CD4-positive, alpha-beta T cell treated with Interleukin-15 for 1 hour (primary cell): ENCODE measurements around the gene KAT2A.
A peak's percentile ranks its signal among the peaks of the same experiment; 100 is the strongest.

Experiments used
- DNase-seq: peaks from one replicate; pipeline ENCODE4 v3.0.0-alpha.2; 2020

KAT2A gene

DNA sequence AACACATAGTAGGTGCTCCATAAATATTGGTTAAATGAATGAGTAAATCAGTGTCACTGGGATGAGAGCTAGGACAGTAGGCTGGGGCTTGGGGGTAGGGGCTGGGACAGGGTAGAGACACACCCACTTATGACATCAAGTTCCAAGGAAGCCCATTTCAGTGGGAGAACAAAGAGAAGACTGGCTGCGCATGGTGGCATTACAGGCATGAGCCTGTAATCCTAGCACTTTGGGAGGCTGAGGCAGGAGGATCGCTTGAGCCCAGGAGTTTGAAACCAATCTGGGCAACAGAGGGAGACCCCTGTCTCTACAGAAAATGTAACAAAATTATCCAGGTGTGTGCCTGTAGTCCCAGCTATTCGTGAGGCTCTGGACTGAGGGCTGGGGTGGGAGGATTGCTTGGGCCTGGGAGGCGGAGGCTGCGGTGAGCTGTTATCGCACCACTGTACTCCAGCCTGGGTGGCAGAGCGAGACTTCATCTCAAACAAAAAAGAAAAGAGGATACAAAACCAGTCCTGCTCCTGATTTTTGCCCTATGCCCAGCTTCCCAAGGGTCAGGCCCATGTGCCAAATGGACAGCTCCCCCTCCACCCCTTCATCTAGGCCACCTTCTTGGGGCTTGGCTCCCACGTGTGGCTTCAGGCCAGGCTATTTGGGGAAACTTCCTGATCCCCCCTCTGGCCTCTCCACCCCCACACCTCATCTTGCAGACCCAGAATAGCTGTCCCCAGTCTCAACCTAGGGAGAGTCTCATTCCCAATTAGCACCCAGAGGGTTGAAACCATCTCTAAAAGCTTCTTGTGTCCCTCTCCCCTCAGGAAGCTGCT, 30.0 kb downstream of the KAT2A start:
- DNase-seq: no peak

DNA sequence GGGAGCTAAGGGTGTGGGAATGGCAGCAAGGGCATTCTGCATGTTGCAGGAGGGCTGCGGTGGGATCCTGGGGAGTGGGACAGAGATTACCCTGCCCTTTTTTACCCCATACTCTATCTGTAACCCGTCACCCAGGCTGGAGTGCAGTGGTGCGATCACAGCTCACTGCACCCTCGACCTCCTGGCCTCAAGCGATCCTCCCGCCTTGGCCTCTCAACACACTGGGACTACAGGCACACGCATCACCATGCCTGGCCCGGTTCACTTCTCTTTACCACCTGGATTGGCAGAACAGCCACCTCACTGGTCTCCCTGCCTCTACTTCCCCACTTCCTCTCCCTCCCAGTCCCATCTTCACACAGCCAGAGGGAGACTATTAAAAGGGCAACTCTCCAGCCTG, 32.4 kb downstream of the KAT2A start:
- DNase-seq: no peak

DNA sequence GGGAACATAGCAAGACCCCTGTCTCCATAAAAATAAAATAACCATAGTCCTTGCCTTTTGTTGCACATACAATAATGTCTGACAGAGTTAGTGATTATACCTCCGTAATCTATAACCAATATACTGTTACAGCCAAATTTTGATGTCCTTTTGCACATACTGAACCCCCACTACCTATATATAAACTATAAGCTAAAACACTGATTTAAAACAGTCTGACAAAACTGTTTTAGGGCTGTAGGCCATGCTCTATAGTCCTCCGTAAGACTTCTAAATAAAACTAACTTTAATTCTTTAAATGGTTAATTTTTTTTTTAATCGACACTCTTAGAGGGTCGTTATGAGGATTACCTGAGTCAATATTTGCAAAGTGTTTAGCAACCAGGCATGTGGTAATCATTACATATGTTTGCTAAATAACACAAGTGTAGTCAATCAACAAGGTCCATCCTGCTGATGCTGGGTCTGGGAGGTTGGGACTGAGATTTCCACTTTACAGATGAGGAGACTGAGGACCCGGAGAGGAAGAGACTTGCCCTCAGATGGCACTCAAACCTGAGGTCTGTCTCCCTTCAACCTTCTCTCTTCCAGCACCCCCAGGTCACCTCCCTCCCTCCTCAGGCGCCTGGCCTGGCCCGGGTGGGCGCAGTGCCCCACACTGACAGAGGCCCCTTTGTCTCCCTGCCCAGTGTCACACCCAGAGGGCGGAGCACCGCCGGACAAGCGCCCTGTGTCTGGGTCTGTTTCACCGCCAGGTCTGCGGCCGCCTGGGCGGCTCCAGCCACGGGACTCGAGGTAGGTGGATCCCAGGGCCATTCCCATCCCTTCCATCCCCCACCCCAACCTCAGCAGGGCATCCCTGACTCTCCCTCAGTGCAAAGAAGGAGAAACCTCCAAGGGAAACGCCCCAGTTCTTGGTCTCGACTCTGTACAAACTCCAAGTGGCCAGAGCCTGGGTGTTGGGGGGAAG, 33.1 kb downstream of the KAT2A start:
- no peak for DNase-seq

DNA sequence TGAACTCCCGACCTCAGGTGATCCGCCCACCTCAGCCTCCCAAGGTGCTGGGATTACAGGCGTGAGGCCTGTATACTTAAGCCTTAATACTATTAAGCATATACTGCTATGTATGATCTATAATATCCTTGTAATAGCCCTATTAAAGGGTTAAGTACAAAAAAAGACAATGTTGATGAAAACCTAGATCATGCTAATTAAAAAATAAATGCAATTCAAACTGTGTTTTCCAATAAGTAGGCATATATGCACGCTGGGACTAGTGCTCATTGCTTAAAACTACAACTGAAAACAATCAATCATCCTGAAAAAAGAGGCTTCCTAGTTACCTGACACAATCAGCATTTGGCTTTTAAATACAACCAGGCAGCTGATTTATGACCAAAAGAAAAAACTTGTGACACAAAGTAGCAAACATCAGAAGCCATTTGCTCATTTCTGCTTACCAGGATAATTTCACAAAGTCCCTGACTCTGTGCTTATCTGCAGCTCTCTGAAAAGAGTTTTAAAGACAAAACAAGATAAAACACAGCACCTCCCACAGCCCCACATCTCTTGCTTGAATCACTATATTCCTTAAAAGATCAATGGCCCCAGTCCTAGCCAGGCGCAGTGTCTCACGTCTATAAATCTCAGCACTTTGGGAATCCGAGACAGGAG, 34.0 kb downstream of the KAT2A start:
- no peak for DNase-seq

DNA sequence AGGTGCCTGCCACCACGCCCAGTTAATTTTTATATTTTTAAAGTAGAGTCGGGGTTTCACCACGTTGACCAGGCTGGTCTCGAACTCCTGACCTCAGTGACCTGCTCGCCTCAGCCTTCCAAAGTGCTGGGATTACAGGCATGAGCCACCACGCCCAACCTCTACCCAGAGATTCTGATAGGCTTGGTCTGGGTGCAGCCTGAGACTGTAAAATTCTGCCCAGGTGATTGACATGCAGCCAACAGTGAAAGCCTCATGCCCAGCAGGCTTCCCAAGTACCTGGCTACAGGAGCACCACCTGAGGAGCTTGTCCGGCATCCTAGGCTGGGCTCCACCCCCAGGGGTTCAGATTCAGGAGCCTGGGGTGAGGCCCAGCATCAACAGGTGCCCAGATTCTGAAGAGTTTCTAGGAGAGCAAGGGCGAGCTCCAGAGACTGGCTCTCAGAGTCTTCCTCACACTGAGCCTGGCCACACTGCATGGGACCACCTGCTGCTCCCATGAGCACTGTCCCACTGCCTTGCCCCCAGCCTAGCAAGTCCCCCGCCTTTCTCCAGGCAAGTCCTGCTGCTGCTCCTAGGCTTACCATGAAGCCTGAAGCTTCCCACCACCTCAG, 39.5 kb downstream of the KAT2A start:
- no peak for DNase-seq

DNA sequence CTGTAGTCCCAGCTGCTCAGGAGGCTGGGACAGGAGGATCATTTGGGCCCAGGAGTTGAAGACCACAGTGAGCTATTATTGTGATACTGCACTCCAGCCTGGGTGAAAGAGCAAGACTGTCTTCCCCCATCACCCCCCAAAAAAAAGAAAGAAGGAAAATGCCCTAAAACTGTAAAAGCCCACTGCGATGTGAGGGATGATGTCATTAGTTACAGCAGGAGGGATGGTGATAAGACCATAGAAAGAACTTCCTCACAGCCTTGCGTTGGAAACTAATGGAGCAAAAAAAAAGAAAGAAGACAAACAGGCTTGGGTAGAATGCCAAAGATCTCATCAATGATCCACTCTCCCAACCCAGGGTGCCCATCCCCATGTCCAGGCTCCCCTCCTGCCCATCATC, 41.6 kb downstream of the KAT2A start:
- no peak for DNase-seq

DNA sequence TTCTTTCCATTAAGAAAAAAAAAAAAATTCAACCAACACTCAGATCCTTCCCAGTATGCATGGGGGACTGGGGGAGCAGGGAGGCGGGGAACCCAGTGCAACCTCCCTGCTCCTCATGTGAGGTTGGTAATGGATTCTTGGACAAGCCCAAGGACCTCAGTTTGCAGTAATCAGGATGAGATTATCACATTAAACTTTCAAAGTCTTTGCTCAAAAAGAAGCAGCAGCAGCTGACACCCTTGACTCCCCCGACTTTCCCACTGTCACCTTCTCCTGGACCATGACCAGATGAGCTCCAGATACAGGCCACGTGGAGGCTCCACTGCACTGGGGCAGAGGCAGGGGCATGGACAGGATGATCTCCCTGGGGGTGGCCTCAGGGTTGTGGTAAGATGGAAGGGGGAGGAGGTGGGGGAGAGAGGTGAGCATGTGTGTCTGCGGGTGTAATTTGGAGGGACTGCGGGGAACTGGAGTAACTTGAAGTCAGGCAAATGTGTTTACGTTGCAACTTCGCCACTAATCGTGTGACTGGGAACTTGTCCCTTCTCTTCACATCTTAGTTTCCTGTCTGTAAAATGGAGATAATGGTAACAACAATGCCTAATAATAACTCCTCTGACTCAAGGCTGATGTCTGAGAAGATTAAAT, 42.6 kb downstream of the KAT2A start:
- no peak for DNase-seq

DNA sequence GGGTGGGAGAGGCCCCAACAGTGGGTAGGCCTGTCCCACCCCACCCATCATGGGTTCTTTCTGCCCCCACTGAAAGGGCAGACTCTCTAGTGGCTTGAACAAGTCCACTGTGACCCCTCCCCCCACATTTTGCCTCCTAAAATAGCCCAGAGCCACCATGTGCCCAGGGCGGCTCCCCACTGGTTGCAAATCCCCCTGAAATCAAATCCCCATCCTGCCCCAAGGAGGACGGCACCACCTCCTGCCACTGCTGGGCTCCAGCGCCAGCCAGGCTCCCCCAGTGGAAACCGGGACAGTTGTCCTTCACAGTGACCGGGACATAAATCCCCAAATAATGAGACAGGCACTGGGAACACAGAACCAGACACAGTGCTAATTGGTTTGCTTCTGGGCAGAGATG, 43.4 kb downstream of the KAT2A start:
- DNase-seq: no peak

DNA sequence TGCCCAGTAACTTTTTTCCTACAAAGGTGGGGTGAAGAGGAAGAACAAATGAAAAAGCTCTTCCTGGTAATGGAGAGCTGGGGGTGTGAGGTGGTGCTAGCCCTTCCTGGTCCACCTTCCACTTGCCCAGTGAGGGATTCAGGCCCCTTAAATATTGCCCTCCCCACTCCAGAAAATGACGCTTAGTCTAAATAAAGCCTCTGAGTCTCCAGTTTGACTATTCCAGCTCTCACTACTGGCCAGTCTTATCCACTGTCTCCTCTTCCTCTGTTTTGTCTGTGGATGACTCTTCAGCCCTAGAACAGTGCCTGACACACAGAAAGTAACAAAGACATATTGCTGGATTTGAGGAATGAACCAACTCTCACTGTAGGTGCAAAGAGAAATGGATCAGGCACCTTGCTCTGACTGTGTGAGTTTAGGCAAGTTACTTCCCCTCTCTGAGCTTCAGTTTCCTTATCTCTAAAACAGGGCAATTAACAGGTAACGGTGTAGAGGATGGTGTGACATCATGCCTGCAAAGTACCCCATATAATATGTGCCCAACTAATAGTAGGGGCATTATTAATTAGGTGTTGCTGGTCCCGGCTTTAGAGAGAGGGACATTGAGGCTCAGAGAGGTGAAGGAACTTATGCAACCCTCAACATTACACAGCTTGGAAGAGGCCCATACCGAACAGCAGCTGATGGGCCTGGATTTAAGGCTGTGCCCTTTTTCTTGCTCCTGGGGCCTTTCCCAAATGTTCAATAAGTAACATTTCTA, 44.2 kb downstream of the KAT2A start:
- no peak for DNase-seq

DNA sequence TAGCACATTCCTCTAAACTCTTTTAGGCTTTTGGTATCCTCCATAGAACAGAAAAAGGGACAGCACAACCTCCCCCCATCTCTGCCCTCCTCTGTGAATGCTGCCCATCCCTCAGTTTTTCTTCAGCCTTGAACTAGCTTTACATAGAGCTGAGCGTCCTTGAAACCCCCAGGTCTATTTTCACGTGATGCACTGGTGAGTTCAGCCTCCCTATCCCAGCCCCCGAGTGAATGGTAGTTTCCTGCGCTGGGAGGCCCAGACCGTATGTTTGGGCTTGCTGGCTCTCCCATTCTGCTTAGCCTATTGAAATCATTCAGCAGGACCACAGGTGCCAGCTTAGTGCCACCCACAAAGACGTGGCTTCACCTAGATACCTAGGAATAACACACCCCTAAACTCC, 45.4 kb downstream of the KAT2A start:
- DNase-seq: no peak

DNA sequence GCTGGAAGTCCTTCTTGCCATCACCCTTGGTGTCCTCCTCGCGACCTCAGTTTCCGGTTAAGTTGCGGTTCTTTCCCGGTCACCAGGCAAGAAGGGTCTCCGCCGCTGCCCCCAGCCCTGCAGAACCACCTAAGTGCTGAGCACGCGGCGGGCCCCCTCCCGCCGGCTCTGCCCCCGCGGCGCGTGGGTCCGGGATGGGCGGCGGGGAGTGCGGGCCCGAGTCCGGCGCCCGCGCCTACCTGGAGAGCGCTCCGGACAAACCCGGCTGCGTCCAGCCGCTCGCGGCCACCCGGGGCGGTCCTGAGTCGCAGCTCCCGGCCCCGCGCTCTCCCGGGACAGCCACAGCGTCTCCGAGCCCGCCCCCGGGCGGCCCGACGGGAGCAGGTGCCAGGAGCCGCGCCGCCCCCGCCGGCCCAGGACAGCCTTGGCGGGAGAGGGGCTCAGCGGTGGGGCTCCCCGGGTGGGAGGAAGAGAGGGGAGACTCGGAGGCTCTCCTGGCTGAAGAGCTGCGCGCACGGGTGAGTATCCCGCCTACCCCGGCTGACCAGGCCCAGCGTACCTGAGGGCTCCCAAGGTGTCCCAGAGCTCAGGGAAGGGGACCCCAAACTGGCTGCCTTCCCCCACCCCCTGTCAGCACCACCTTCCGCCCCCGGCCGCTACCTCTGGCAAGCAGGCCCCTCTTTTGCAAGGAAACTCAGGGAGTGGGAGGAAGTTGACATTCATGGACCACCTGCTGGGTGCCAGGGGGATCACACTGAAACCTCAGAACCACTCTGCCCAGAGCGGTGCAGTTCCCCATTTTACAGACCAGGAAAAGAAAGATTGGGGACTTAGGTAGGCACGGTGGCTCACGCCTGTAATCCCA, 48.6 kb downstream of the KAT2A start:
- DNase-seq: no peak

DNA sequence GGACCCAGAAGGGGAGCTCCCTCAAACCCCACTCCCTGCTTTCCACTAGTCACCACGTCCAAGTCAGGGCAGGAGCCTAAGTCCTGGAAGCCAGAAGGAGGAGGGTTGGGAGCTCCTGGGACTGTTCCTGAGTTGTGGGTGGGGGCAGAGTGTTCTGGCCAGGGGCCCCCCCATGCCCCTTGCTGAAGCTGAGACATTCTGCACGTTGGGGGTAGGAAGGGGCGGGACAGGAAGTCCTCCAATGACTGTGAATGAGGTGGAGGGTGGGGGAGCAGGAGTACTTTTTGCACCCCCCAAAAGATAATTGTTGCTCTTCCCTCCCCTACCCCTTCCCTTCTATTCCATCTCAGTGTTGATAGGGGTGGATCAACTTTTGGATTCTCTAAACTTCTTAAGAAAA, 49.4 kb downstream of the KAT2A start:
- DNase-seq: no peak

DNA sequence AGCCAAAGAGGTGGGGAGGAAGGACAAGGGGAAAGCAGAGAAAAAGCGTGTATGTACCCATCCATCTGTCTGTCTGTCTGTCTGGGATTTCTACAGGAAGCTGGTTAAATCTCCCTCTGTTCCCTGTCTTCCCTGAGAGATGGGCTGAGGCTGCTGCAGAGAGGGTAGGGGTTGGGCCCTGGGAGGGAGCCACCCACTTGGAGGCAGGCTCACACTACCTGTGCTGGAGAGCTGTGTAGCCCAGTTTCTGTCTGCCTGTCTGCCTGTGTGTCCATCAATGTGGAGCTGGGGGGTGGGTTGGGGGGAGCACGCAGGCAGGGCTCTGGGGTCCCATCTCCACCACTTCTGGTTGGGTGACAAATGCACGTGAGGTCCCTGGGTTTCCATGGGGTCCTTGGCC, 52.2 kb downstream of the KAT2A start:
- no peak for DNase-seq

DNA sequence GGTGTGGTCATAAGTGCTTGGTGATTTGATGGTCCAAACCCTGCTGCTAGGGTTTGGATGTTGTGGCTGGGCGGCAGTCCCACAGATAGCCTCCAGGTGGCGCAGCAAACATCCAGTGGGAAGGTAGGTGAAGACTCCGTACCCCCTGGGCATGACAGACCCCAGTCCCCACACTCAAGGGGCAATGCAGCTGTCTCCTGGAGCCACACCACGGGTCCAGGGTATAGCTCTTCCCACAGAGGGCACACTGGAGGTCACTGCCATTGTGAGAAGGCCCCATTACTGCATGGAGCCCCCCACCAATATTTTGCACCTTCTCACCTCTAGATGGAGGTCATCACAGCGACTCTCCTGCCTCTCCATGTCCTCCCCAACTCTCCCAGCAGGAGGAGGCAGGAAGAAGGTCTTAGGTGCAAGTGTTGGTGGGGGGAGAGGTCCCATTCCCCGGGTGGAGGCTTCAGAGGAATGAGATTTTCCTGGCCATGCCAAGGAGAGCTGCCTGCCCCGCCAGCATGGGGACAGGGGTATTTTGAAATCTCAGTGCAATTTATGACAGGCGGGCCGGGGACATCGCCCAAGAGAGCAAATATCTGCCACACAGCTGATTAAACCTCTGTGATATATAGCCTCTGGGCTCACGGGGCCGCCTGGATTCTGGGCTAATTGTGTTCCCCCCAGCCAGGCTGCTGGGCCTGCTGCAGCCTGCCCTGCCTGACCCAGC, 53.6 kb downstream of the KAT2A start:
- DNase-seq: peak; percentile 56

DNA sequence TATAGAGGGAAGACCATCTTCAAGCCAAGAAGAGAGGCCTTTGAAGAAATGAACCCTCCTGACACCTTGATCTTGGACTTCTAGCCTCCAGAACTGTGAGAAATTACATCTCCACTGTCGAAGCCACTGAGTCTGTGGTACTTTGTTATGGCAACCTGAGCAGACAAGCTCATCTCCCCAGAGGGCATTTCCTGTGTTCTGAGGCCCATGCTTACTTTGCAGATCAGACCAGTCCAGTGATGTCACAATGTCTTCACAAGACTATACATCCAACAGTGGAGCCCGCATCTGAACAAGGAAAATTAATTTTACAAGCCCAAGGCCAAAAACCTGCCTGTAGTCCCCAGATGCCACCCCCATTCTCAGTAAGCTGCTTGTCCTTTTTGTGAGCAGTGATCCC, 56.0 kb downstream of the KAT2A start:
- no peak for DNase-seq
